Cardiac septum (tissue), 1 donor: ENCODE results near the gene PPM1D. TPM values are rescaled to one million over a fixed set of nuclear protein-coding genes. Genes with fewer than 3 reads are reported as not detected.
"Not testable (repeated sequence)": the region's sequence is repeated elsewhere in the genome, so short reads cannot be mapped to it uniquely, and the experiment has no call there.

Source experiments
- DNase-seq: peaks from one replicate; pipeline ENCODE4 v3.0.0-alpha.2; 2020; ENCODE audit warnings: low spot score
- intact Hi-C: fragments of 100-400 bp; cut with DNase I; formaldehyde crosslinking; loops from one replicate; pipeline ENCODE4 v1.14.0; 2022
- total RNA-seq: library from RNA; stranded (reverse); fragmentation: NEBNext Ultra II Directional; extraction: Animal tissue kit (Norgen Biotek cat#: 25700); gene quantifications from one replicate; pipeline ENCODE4 v1.2.1, GENCODE V29; 2021
- donor health status: DM: no; HTN: no; CAD: no.

PPM1D gene
- total RNA-seq, 1 donor from 2014 or later = 6.2 TPM

DNA sequence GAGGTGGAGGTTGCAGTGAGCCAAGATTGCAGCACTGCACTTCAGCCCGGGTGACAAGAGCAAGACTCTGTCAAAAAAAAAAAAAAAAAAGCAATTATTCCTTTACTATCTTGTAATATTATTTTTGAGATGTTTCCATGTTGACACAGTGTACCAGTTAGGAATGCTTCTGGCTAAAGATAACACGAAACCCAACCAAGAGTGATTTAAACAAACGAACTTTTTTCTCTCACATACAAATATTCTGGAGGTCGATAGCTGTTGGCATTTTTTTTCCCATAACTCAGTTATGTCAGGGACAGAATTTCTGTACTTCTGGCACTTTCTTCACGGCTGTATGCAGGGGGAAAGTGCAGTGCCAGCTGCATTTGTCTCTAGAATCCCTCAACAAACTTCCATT lies 9.9 kb upstream of the PPM1D start:
- DNase-seq = no peak
- intact Hi-C loops = no loop called here

DNA sequence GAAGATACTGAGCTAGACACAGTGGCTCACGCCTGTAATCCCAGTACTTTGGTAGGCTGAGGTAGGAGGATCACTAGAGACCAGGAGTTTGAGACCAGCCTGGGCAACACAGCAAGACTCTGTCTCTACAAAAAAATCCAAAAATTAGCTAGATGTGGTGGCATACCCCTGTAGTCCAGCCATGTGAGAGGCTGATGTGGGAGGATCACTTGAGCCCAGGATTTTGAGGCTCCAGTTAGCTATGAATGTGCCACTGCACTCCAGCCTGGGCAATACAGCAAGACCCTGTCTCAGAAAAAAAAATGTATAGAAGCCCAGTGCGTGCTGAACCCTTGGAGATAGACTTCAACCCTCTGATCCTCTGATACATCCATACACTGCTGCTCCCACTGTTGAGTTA lies 7.2 kb upstream of the PPM1D start:
- intact Hi-C loops = no loop called here
- DNase-seq = no peak

DNA sequence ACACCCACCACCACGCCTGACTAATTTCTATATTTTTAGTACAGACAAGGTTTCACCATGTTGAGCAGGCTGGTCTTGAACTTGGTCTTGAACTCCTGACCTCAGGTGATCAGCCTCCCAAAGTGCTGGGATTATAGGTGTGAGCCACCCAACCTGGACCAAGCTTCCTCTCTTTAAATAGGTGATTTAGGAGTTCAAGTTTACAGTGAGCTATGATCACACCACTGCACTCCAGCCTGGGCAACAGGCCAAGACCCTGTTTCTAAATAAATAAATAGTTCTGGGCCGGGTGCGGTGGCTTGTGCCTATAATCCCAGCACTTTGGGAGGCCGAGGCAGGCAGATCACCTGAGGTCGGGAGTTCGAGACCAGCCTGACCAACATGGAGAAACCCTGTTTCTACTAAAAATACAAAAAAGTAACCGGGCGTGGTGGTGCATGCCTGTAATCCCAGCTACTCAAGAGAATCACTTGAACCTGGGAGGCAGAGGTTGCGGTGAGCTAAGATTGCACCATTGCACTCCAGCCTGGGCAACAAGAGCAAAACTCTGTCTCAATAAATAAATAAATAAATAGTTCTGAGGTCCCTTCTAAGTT lies 6.5 kb upstream of the PPM1D start:
- intact Hi-C loops = not testable (repeated sequence)

DNA sequence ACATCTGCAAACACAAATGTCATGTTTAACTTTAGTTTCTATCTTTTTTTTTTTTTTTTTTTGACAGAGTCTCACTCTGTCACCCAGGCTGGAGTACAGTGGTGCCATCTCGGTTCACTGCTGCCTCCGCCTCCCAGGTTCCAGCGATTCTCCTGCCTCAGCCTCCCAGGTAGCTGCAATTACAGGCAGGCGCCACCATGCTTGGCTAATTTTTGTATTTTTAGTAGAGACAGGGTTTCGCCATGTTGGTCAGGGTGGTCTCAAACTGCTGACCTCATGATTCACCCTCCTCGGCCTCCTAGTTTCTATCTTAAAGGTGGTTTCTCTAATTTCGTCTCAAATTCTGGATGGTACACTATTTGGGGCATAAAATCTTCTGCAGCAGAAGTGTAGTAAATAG lies 5.8 kb upstream of the PPM1D start:
- DNase-seq, intact Hi-C loops: not testable (repeated sequence)

More for the DNA sequence above, 6.5 kb upstream of the PPM1D start:
- DNase-seq = not testable (repeated sequence)

DNA sequence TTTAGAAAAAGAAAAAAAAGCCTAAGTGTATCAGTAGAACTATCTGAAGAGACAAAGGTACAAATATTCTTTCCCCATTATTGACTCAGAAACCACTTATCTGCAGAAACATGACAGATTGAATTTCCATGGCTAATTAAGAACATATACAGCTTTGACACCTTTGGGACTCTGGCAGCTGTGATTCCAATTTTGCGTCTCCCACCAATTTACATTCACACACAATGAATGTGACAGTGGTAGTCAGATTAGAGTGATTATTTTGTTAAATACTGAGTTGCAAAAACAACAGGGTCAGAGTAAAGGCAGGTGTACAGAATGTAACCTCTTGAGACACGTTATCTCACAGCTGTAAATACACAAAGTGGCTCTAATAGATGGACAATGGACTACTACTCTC lies 5.3 kb upstream of the PPM1D start:
- intact Hi-C loops = no loop called here
- DNase-seq = no peak

DNA sequence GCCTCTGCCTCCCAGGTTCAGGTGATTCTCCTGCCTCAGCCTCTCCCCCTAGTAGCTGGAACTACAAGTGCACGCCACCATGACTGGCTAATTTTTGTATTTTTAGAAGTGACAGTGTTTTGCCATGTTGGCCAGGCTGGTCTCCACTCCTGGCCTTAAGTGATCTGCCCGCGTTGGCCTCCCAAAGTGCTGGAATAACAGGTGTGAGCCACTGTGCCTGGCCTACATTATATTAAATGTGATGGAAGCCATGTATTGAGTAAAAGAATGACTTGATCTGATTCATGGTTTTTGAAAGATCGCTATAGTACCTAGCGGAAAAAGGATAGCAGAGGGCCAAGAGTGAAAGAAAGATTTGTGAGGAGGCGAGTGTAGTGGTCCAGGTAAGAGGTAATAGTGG lies 2.7 kb upstream of the PPM1D start:
- DNase-seq = no peak
- intact Hi-C loops = no loop called here

DNA sequence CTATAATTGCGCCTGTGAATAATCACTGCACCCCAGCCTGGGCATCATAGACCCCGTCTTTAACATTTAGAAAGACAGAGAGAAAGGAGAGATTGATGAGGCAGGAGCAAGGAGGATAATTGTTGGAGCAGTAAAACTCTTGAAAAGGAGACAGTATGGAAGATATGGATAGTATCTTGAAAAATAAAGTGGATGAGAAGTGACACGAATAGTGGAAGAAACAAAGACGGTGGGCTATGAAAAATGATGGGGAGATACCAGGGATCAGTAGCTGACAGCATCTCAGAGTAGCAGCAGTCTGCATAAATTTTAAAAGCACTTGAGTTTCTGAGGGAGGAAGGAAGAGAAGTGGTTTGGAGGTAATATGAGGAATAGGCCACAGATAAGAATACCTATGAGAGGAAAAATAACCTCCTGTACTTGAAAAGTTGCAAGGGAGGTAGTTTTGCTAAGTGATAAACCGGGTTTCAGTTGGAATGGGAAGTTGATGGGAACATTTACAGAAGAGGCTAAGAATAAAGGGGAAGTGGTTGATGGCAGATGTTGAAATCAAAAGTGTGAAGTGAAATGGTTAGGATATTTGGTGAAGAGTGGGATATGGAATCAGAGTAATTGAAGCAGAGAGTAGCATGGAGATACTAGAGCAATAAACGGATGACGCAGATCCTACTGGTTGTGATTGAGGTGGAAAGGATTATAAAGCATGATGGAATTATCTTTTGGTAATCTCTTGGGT lies 1.8 kb upstream of the PPM1D start:
- intact Hi-C loops = no loop called here
- DNase-seq = no peak

DNA sequence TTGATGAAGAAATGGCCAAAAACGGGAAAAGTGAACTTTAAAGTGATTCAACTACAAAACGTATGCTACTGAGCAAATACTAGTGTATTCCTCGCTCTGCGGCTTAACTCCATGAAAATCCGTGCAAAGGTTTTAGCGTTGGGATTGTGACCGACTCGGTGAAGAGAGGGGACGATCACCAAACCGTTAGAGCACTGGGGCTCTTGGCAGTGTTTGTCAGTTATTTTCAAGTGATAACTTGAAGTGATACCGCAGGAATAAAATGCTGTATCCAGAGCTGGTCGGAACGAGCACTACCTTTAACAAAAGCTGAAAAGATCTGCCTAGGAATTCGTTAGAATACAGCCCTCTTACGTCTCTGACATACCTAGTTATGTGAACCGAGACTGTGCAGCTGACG lies 773 bp upstream of the PPM1D start:
- intact Hi-C loops = no loop called here
- no peak for DNase-seq

DNA sequence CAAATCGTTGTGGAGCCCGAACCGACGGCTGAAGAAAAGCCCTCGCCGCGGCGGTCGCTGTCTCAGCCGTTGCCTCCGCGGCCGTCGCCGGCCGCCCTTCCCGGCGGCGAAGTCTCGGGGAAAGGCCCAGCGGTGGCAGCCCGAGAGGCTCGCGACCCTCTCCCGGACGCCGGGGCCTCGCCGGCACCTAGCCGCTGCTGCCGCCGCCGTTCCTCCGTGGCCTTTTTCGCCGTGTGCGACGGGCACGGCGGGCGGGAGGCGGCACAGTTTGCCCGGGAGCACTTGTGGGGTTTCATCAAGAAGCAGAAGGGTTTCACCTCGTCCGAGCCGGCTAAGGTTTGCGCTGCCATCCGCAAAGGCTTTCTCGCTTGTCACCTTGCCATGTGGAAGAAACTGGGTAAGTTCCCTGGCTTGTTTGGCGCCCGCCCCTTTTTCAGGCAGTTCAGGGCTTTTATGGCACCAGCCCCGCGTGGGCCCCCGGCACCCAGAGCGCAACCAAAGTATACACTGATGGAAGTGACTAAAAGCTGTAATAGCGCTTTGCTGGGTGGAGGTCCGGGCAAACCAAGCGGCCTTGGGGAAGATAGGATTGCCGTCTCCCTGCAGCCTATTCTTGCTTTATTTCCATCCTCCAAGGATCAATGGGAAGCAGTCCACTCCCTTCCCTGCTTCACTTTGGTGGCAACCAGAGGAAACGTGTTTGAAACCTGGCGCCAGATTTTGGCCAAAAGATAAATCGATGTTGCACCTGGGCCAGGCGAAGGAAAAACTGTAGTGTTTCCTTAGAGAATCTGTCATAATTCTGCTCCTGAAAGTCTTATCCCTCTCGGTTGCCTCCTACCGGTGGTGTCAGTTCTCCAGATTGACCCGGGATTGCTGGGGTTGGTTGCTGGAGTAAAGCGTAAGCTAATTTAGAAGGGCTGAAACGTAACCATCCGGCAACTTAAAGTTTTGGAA lies 775 bp downstream of the PPM1D start:
- intact Hi-C loops = loop anchor here (2.0 to 5.0 kb wide), 2 partner anchors 76 to 77 kb away; partner anchors contain the start of gene BCAS3
- peak; percentile 80 for DNase-seq

DNA sequence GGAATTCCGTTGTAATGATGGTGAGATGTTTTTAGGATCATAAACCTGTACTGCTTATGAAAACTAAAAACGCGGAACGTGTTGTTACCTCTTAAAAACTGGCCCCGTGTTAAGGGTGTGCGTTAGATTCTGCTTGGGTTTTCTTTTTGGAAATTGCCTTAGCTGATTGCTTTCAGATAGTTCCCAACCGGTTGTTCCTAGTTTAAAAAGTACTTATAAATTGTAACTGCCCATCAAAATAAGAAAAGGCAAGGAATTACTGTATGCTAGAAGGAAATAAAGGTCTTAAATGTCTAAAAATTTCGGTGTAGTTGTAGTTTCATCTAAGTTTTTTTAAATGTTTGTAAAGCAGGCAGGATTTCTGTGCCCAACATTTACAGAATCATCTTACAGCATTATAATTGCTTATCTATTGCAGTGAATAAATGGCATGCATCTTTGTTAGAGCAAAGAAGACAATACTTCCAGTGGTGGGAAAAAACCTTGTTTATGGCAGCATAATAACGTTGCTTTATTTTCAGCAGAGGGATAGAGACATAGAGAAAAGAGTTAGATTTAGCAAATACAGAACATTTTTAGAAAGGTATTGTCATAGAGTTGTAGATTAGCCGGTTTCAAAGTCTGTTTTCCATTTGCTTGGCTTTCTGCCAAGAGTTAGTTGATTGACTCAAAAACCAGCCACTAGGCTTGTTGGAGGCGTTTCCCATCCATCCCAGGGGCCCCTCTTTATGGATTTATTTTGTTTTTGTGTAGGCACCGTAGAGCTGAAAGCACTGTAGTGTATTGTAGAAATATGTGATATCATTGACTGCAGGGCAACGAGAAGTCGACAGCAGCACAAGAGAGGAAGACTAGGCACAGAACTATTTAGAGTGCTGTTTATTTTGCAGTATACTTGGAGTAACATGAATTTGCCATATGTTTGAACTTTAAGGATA lies 1.7 kb downstream of the PPM1D start:
- intact Hi-C loops = loop anchor here (2.0 to 5.0 kb wide), 2 partner anchors 76 to 77 kb away; partner anchors contain the start of gene BCAS3
- no peak for DNase-seq

DNA sequence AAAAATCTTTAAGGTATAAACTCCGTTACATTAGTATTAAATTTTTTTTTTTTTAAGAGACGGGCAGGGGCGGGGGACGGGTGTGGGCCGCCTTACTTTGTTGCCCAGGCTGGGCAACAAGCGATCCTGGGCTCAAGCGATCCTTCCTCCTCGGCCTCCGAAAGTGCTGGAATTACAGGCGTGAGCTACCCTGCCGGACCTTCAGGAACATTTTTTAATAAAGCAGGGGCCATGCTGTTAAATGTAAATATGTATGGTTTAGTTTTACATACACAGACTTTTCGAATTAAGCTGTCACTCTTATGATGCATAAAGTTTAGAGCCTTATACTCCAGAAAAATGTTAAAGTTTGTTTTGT lies 2.4 kb downstream of the PPM1D start:
- no peak for DNase-seq
- intact Hi-C loops = loop anchor here (5.0 kb wide), 1 partner anchor 75 kb away; the partner anchor contains the start of gene BCAS3

DNA sequence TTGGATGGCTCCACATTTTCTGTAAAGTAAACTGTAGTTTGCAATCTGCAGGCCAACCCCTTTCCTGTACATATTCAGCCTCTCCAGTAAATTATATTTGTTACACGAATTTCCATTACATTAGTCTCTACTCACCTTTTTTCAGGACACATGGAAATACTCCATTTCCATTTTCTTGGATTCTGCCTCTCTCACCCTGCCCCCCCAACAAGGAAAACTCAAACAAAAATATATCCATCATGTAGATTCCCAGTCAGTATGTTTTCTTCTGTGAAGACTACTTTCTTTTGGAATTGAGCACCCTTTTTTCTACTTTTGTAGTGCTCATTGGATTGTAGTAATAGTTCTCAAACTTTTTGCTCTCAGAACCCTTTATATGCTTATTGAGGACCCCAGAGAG lies 2.9 kb downstream of the PPM1D start:
- intact Hi-C loops = loop anchor here (5.0 kb wide), 1 partner anchor 74 kb away; the partner anchor contains the start of gene BCAS3
- DNase-seq = no peak

DNA sequence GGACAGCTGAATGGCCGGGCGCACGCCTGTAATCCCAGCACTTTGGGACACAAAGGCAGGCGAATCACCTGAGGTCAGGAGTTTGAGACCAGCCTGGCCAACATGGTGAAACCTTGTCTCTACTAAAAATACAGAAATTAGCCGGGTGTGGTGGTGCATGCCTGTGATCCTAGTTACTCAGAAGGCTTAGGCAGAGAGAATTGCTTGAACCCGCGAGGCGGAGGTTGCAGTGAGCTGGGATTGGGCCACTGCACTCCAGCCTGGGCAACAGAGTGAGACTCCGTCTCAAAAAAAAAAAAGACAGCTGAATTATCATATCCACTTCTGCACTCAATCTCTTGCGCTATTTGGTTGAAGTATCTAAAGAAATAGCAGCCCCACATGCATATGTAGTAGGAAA lies 3.5 kb downstream of the PPM1D start:
- not testable (repeated sequence) for DNase-seq
- intact Hi-C loops = loop anchor here (5.0 kb wide), 1 partner anchor 74 kb away; the partner anchor contains the start of gene BCAS3

DNA sequence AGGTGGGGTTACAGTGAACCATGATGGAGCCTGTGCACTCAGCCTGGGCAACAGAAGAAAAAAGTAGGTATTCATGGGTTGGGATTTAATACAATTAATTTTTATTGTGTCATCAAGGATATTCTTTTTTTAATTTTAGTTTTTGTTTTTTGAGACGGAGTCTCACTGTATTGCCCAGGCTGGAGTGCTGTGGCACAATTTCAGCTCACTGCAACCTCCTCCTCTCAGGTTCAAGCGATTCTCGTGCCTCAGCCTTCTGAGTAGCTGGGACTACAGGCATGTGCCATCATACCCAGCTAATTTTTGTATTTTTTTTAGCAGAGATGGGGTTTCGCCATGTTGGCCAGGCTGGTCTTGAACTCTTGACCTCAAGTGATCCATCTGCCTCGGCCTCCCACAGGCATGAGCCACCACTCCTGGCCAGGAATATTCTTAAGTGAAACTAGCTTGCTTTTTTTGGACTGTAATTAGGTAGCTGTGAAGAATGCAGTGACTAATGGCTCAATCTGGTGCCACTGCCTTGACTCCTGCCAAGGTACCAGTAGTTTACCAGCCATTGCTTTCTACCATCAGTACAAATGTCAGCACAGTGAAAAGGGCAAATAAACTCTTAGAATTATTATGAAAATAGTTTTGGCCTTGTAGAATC lies 4.8 kb downstream of the PPM1D start:
- DNase-seq = no peak
- intact Hi-C loops = loop anchor here (5.0 kb wide), 1 partner anchor 72 kb away; the partner anchor contains the start of gene BCAS3

DNA sequence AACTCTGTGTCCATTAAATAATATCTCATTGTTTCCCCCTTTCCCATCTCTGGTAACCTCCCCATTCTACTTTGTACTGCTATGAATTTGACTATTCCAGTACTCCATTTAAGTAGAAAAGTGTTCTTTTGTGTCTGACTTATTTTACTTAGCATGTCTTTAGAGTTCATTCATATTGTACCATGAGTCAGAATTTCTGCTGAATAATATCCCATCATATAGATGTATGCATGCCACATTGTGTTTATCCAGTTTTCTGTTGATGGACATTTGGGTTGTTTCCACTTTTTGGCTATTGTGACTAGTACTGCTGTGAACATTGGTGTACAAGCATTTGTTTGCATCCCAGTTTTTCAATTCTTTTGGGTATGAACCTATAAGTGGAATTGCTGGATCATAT lies 6.0 kb downstream of the PPM1D start:
- intact Hi-C loops = no loop called here
- no peak for DNase-seq

DNA sequence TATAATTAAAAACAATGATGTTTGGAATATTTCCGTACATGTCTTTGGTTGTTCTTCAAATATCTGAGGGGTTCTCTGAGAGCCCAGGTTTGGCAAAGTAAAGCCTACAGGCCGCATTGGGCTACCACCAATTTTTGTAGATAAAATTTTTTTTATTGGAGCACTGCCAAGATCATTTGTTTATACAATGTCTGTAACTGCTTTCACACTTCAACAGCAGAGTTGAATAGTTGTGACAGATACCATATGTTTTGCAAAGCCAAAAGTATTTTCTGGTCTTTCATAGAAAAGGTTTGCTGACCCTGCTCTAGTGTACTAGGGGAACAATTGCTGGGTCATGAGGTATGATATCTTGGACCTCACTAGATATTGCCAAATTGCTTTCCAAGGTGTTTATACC lies 10.5 kb downstream of the PPM1D start:
- intact Hi-C loops = no loop called here
- no peak for DNase-seq

DNA sequence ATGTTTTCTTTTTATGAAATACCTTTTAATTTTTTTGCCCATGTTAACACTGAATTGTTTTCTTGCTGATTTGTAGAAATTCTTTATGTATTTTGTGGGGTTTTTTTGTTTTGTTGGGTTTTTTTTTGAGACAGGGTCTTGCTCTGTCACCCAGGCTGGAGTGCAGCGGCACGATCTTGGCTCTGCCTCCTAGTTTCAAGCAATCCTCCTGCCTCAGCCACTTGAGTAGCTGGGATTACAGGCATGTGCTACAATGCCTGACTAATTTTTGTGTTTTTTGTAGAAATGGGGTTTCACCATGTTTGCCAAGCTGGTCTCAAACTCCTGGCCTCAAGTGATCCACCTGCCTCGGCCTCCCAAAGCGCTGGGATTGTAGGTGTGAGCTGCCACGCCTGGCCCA lies 11.3 kb downstream of the PPM1D start:
- intact Hi-C loops, DNase-seq: not testable (repeated sequence)

DNA sequence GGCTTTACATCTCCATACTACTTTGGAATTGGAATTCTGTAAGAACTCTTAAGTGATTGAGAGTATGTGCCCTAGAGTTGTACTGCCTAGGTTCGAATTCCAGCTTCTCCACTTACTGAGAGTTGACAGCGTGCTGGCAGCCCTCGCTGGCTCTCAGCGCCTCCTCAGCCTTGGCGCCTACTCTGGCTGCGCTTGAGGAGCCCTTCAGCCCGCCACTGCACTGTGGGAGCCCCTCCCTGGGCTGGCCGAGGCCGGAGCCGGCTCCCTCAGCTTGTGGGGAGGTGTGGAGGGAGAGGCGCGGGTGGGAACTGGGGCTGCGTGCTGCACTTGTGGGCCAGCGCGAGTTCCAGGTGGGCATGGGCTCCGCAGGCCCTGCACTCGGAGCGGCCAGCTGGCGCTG lies 13.3 kb downstream of the PPM1D start:
- no peak for DNase-seq
- intact Hi-C loops = no loop called here
